ENCODE data around the gene CBARP. TPM values are rescaled to one million over a fixed set of nuclear protein-coding genes. Genes with fewer than 3 reads are reported as not detected.

Gene CBARP
- total and polyA plus RNA-seq, 2 of the 13 experiments (the other 11 are each of a cell fraction or from before 2014, with no cell fraction given) = 1.2 to 1.4 TPM

DNA sequence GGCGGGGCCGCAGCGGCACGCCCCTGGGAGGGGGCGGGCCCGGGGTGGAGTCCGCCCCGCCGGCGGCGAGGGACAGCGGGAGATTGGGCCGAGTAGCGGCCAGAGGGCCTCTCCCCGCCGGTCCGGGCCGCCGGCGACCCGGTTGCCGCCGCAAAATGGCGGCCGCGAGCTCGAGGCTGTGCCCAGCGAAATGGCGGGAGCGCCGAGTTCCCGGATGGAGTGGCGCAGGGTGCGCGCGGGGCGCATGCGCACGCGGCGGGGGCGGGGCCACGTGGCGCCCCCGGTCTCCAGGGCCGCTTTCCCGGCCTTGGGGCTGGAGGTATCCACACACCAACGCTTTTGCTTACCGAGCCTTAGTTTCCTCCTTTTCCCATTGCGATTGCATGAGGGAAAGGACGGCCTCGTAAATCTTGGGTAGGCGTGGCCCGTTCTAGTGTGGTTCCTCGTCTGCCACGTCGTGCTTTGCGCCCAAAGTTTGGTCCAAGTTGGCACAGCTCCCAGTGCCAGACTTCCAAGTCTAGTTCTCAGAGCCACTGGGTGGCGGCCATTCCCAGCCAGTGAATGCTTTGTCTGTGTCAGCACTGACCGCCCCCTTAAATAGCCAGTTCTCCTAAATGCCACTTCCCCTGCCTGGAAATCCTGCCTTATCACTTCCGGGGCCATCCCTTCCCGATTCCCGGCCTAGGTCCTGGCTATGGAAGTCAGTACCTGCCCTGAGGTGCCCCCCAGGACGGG, 31.8 kb upstream of the CBARP start (continued):
- no peak for TF ChIP-seq CREB1 (IDR thresholded peaks at IDR 0.05)
- no peak for TF ChIP-seq CREB1 (CRISPR knock-in tag; IDR thresholded peaks at IDR 0.05)
- TF ChIP-seq RBM39 (IDR thresholded peaks at IDR 0.05; ENCODE audit: low read depth, low read length, poor library complexity, severe bottlenecking) = peak; percentile 0
- TF ChIP-seq ZNF703 (CRISPR knock-in tag; IDR thresholded peaks at IDR 0.05; ENCODE audit: borderline replicate concordance) = no peak
- TF ChIP-seq ZNF572 (CRISPR knock-in tag; IDR thresholded peaks at IDR 0.05) = peak; percentile 87; the same call in 1 of the 2 replicates
- TF ChIP-seq RBM22 (optimal IDR thresholded peaks at IDR 0.05; ENCODE audit: low read length) = peak; percentile 86
- TF ChIP-seq ZFAT (CRISPR knock-in tag; conservative IDR thresholded peaks at IDR 0.05) = no peak
- TF ChIP-seq YY1 (IDR thresholded peaks at IDR 0.05; ENCODE audit: insufficient read depth, insufficient replicate concordance, low read depth, low read length) = peak; percentile 99
- TF ChIP-seq, protein P1, sequence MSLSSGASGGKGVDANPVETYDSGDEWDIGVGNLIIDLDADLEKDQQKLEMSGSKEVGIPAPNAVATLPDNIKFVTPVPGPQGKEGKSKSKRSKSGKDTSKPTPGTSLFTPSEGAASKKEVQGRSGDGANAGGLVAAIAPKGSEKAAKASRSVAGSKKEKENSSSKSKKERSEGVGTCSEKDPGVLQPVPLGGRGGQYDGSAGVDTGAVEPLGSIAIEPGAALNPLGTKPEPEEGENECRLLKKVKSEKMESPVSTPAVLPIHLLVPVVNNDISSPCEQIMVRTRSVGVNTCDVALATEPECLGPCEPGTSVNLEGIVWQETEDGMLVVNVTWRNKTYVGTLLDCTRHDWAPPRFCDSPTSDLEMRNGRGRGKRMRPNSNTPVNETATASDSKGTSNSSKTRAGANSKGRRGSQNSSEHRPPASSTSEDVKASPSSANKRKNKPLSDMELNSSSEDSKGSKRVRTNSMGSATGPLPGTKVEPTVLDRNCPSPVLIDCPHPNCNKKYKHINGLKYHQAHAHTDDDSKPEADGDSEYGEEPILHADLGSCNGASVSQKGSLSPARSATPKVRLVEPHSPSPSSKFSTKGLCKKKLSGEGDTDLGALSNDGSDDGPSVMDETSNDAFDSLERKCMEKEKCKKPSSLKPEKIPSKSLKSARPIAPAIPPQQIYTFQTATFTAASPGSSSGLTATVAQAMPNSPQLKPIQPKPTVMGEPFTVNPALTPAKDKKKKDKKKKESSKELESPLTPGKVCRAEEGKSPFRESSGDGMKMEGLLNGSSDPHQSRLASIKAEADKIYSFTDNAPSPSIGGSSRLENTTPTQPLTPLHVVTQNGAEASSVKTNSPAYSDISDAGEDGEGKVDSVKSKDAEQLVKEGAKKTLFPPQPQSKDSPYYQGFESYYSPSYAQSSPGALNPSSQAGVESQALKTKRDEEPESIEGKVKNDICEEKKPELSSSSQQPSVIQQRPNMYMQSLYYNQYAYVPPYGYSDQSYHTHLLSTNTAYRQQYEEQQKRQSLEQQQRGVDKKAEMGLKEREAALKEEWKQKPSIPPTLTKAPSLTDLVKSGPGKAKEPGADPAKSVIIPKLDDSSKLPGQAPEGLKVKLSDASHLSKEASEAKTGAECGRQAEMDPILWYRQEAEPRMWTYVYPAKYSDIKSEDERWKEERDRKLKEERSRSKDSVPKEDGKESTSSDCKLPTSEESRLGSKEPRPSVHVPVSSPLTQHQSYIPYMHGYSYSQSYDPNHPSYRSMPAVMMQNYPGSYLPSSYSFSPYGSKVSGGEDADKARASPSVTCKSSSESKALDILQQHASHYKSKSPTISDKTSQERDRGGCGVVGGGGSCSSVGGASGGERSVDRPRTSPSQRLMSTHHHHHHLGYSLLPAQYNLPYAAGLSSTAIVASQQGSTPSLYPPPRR (CRISPR knock-in tag; IDR thresholded peaks at IDR 0.05; ENCODE audit: borderline replicate concordance) = no peak
- no peak for TF ChIP-seq MIER3 (CRISPR knock-in tag; IDR thresholded peaks at IDR 0.05; ENCODE audit: borderline replicate concordance)
- TF ChIP-seq RARA (CRISPR knock-in tag; IDR thresholded peaks at IDR 0.05) = 0 out of 2 replicates have a peak, but pooled peaks have one; percentile 10
- TF ChIP-seq ZMYM4 (CRISPR knock-in tag; IDR thresholded peaks at IDR 0.05) = peak; percentile 36
- no peak for TF ChIP-seq THYN1 (CRISPR knock-in tag; IDR thresholded peaks at IDR 0.05; ENCODE audit: borderline replicate concordance, low read depth)
- no peak for TF ChIP-seq RAD51 (IDR thresholded peaks at IDR 0.05; ENCODE audit: borderline replicate concordance)
- TF ChIP-seq MED8 (CRISPR knock-in tag; IDR thresholded peaks at IDR 0.05; ENCODE audit: insufficient replicate concordance) = no peak
- no peak for TF ChIP-seq ZNF558 (CRISPR knock-in tag; IDR thresholded peaks at IDR 0.05; ENCODE audit: borderline replicate concordance)
- no peak for TF ChIP-seq HMG20B (CRISPR knock-in tag; conservative IDR thresholded peaks at IDR 0.05)
- TF ChIP-seq, protein P2, sequence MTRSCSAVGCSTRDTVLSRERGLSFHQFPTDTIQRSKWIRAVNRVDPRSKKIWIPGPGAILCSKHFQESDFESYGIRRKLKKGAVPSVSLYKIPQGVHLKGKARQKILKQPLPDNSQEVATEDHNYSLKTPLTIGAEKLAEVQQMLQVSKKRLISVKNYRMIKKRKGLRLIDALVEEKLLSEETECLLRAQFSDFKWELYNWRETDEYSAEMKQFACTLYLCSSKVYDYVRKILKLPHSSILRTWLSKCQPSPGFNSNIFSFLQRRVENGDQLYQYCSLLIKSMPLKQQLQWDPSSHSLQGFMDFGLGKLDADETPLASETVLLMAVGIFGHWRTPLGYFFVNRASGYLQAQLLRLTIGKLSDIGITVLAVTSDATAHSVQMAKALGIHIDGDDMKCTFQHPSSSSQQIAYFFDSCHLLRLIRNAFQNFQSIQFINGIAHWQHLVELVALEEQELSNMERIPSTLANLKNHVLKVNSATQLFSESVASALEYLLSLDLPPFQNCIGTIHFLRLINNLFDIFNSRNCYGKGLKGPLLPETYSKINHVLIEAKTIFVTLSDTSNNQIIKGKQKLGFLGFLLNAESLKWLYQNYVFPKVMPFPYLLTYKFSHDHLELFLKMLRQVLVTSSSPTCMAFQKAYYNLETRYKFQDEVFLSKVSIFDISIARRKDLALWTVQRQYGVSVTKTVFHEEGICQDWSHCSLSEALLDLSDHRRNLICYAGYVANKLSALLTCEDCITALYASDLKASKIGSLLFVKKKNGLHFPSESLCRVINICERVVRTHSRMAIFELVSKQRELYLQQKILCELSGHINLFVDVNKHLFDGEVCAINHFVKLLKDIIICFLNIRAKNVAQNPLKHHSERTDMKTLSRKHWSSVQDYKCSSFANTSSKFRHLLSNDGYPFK (CRISPR knock-in tag; IDR thresholded peaks at IDR 0.05; ENCODE audit: borderline replicate concordance) = no peak
- TF ChIP-seq ZNF569 (CRISPR knock-in tag; IDR thresholded peaks at IDR 0.05; ENCODE audit: borderline replicate concordance) = no peak
- TF ChIP-seq, protein P3, sequence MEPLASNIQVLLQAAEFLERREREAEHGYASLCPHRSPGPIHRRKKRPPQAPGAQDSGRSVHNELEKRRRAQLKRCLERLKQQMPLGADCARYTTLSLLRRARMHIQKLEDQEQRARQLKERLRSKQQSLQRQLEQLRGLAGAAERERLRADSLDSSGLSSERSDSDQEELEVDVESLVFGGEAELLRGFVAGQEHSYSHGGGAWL (CRISPR knock-in tag; IDR thresholded peaks at IDR 0.05) = peak; percentile 50; the same call in 1 of the 2 replicates
- no peak for TF ChIP-seq NCOA5 (CRISPR knock-in tag; IDR thresholded peaks at IDR 0.05)
- TF ChIP-seq ZNF543 (CRISPR knock-in tag; IDR thresholded peaks at IDR 0.05) = 0 out of 2 replicates have a peak, but pooled peaks have one; percentile 31
